ENCODE data around the gene ABTB2. TPM values are rescaled to one million over a fixed set of nuclear protein-coding genes. Genes with fewer than 3 reads are reported as not detected.

The ABTB2 gene
- total and polyA plus RNA-seq, 4 donors, result 0.73 to 3.3 (median 2.7) TPM

GRCh38 chr11:34267013-34267412 lies 90.8 kb downstream of the ABTB2 start:
- TF ChIP-seq CTCF (IDR thresholded peaks at IDR 0.05; ENCODE audit: control extremely low read depth, extremely low read depth), result no peak
- ATAC-seq (ENCODE audit: insufficient read depth, low FRiP score), result no peak
- H3K27ac ChIP-seq (ENCODE audit: low read depth in 1 of 2, low read length in 1 of 2), result no peak overlapping the region
- no peaks in the 10 kb centered on the region for H3K9me3 ChIP-seq (ENCODE audit: control insufficient read depth in 4 of 4, insufficient read depth in 3 of 4, low read length in 3 of 4)
- H3K4me3 ChIP-seq, result no peak overlapping the region
- no peak overlapping the region for H3K9ac ChIP-seq (ENCODE audit: insufficient read depth in 1 of 2, low read length in 2 of 2)
- whole genome bisulfite sequencing, 2 donors, result 37 to 38% methylated on average over 11 of the region's 11 CpGs
- peaks cover 3 to 56% (median 23%) of the 10 kb centered on the region in 5 donors for H3K4me1 ChIP-seq (ENCODE audit: control insufficient read depth in 5 of 5, insufficient read depth in 5 of 5, low read length in 5 of 5)
- peak; percentile 65 to 74 (median 69) for DNase-seq
- H3K27me3 ChIP-seq (ENCODE audit: control insufficient read depth in 3 of 3, insufficient read depth in 3 of 3, low read length in 2 of 3), result no peaks in the 10 kb centered on the region
- no peaks in the 10 kb centered on the region for H3K36me3 ChIP-seq (ENCODE audit: control insufficient read depth in 4 of 4, insufficient read depth in 4 of 4, low read length in 4 of 4)

- Histone ChIP-seq H3K4me3 (no peak overlapping the region), H3K9ac (ENCODE audit: insufficient read depth in 1 of 2, low read length in 2 of 2) (no peak overlapping the region), H3K9me3 (ENCODE audit: control insufficient read depth in 4 of 4, insufficient read depth in 3 of 4, low read length in 3 of 4) (no peaks in the 10 kb centered on the region), H3K27ac (ENCODE audit: low read depth in 1 of 2, low read length in 1 of 2) (no peak overlapping the region), H3K4me1 (ENCODE audit: control insufficient read depth in 5 of 5, insufficient read depth in 5 of 5, low read length in 5 of 5) (peaks cover 3 to 63% (median 27%) of the 10 kb centered on the region in 5 donors), H3K36me3 (ENCODE audit: control insufficient read depth in 4 of 4, insufficient read depth in 4 of 4, low read length in 4 of 4) (no peaks in the 10 kb centered on the region), H3K27me3 (ENCODE audit: control insufficient read depth in 3 of 3, insufficient read depth in 3 of 3, low read length in 2 of 3) (no peaks in the 10 kb centered on the region)
- 32 to 56% methylated on average over 11 of the region's 11 CpGs for WGBS, 2 donors
- TF ChIP-seq CTCF (IDR thresholded peaks at IDR 0.05; ENCODE audit: control extremely low read depth, extremely low read depth), result no peak
- ATAC-seq (ENCODE audit: insufficient read depth, low FRiP score) (peak; percentile 30), DNase-seq (peak; percentile 83 to 93 (median 91))
These were observed 91.5 kb downstream of the ABTB2 start for GRCh38 chr11:34266090-34266912.

GRCh38 chr11:34264303-34265110 lies 93.3 kb downstream of the ABTB2 start:
- peak in 1 of 3 donors; percentile 49 for DNase-seq
- no peak overlapping the region for H3K27ac ChIP-seq (ENCODE audit: low read depth in 1 of 2, low read length in 1 of 2)

More at GRCh38 chr11:34264303-34265110, 93.3 kb downstream of the ABTB2 start:
- Histone ChIP-seq H3K9ac (ENCODE audit: insufficient read depth in 1 of 2, low read length in 2 of 2) (no peak overlapping the region), H3K27me3 (ENCODE audit: control insufficient read depth in 3 of 3, insufficient read depth in 3 of 3, low read length in 2 of 3) (no peaks in the 10 kb centered on the region), H3K4me3 (no peak overlapping the region), H3K4me1 (ENCODE audit: control insufficient read depth in 5 of 5, insufficient read depth in 5 of 5, low read length in 5 of 5) (peaks cover 3 to 63% (median 27%) of the 10 kb centered on the region in 5 donors), H3K9me3 (ENCODE audit: control insufficient read depth in 4 of 4, insufficient read depth in 3 of 4, low read length in 3 of 4) (no peaks in the 10 kb centered on the region), H3K36me3 (ENCODE audit: control insufficient read depth in 4 of 4, insufficient read depth in 4 of 4, low read length in 4 of 4) (no peaks in the 10 kb centered on the region)
- TF ChIP-seq CTCF (IDR thresholded peaks at IDR 0.05; ENCODE audit: control extremely low read depth, extremely low read depth), result no peak
- WGBS, 2 donors, result 77 to 82% methylated on average over 11 of the region's 11 CpGs
- ATAC-seq (ENCODE audit: insufficient read depth, low FRiP score), result no peak
